ENCODE measurements around the gene CDH16.
"Not testable (repeated sequence)": the region's sequence is repeated elsewhere in the genome, so short reads cannot be mapped to it uniquely, and the experiment has no call there.

Gene CDH16

GRCh38 chr16:66947302-66948065 lies 28.8 kb upstream of the CDH16 start:
- peak in 13 of 14 donors; percentile 5 to 76 (median 47) for DNase-seq

GRCh38 chr16:66946974-66947301 lies 28.3 kb upstream of the CDH16 start:
- no peak for DNase-seq

GRCh38 chr16:66946541-66946940 lies 27.9 kb upstream of the CDH16 start:
- DNase-seq = no peak

- no peak for DNase-seq
Observed at GRCh38 chr16:66945939-66946338, 27.3 kb upstream of the CDH16 start.

GRCh38 chr16:66944971-66945370 lies 26.3 kb upstream of the CDH16 start:
- DNase-seq = not testable (repeated sequence)

DNA sequence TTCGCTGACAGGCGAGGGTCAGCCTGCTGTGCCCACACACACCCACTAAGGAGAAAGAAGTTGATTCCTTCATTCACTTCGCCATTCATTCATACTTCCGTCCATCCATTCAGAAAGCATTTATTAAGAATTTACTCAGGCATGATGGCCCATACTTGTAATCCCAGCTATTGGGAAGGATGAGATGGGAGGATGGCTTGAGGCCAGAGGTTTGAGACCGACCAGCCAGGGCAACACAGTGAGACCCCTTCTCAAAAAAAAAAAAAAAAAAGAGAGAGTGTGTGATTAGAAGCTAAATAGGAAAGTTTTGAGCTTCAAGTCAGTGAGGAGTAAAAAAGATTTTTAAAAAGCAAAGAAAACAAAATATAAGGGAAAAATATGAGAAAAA lies 25.4 kb upstream of the CDH16 start:
- DNase-seq = no peak

GRCh38 chr16:66943426-66944053 lies 24.9 kb upstream of the CDH16 start:
- no peak for DNase-seq

- DNase-seq = no peak
Observed at GRCh38 chr16:66942981-66943380, 24.3 kb upstream of the CDH16 start.

- DNase-seq = no peak
Observed at GRCh38 chr16:66940236-66940635, 21.6 kb upstream of the CDH16 start.

DNA sequence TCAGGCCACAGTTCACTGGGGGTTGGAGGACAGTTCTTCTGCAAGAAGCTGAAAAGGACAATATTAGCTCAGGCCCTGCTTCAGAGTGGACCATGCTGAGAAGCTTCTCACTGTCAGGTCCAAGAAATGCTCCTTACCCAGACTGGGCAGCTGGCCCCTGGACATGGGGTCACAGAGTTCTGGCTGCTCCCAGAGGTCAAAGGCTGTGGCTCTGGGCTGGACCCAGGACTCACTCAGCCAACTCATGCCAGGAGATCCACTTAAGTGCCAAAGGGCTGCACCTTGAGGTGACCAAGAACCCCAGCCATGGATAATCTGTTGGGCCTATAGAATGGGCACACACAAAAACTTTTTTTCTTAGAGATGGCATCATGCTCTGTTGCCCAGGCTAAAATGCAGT lies 20.7 kb upstream of the CDH16 start:
- DNase-seq = no peak

GRCh38 chr16:66937725-66938337 lies 19.1 kb upstream of the CDH16 start:
- no peak for DNase-seq

GRCh38 chr16:66936889-66937554 lies 18.3 kb upstream of the CDH16 start:
- DNase-seq = no peak

- DNase-seq = no peak
Observed at GRCh38 chr16:66936462-66936861, 17.8 kb upstream of the CDH16 start.

DNA sequence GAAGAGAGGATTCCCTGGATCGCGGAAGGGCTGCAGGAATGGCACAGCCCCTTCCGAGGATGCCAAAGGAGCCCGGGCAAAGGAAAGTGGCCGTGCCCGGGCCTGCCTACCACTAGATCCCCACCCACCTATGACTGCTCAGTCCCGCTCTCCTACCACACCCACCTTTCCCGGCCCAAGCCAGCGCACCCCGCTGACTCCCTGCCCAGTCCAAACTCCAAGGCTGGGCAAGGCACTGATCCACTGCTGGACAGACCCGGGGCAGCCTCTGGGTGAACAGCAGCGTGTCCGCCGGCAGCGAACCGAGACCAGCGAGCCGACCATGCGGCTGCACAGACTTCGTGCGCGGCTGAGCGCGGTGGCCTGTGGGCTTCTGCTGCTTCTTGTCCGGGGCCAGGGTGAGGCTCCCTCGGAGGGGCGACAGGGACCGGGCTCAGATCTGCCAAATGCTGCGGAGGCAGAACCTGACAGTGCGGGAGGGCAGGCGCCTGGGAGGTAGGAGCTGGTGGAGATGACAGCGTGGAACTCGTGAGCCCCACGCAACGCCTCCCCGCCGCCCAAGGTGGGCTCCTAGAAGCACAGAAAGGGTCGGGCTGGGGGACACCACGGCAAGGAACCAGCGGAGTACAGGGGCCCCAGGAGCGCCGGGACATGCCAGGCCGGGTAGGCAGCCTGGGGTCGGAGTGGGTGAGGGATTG lies 16.8 kb upstream of the CDH16 start, which contains the start of gene CES2:
Gene CES2 (plus strand): TSS at position 203 of the 698 bp plus-strand sequence. CDS start 120 bp downstream, at position 323.
- DNase-seq = peak in 4 of 14 donors; percentile 18 to 40 (median 30)

DNA sequence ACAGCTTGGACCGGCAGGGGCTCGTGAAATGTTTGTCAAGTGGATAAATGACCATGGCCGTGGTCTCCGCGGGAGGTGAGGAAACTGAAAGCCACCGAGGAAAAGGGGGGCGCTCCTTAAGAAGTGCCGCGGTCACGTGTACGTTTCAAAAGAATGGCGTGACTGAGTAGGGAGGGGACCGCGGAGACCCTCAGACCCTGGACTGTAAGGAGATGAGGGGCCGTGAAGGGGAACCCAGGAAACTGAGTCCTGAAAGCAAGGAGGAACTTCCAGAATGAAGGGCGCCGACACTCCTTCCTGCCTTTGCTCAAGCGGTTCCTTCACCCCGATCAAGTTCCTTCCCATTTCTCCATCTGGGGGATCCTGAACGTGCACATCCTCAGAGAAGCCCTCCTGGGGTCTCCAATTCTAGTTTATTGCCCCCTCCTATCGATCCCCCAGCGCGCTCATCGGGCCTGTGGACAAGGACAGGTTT lies 16.2 kb upstream of the CDH16 start:
- DNase-seq = peak in 1 of 14 donors; percentile 45

GRCh38 chr16:66934138-66934838 lies 15.6 kb upstream of the CDH16 start, which contains the start of gene CIAO2B:
Gene CIAO2B (minus strand): TSS chr16:66934402. CDS start chr16:66934364, 38 bp downstream.
- peak; percentile 31 to 93 (median 80) for DNase-seq

- DNase-seq = no peak
Observed at GRCh38 chr16:66933776-66934137, 15.1 kb upstream of the CDH16 start.

- no peak for DNase-seq
Observed at GRCh38 chr16:66932076-66932475, 13.4 kb upstream of the CDH16 start.

- no peak for DNase-seq
Observed at GRCh38 chr16:66931665-66932064, 13.0 kb upstream of the CDH16 start.

GRCh38 chr16:66930189-66930588 lies 11.5 kb upstream of the CDH16 start:
- no peak for DNase-seq

GRCh38 chr16:66928702-66929388 lies 10.2 kb upstream of the CDH16 start:
- peak in 1 of 14 donors; percentile 4 for DNase-seq

Data from C1 segment of cervical spinal cord (tissue), 14 donors.